Mesothelial cell of epicardium (in vitro differentiated cells): ENCODE data around the gene CCM2L. TPM values are rescaled to one million over a fixed set of nuclear protein-coding genes. Genes with fewer than 3 reads are reported as not detected.

Experiments
- DNase-seq, 2 experiments: peaks; one replicate each; pipeline ENCODE4 v3.0.0; 2021; ENCODE audit warnings: low spot score in 2 of 2; ENCODE audit not compliant: unreplicated experiment in 2 of 2
- H3K27ac Mint-ChIP-seq: 2 replicates; pipeline ENCODE4 v1.8.0; 2021; ENCODE audit warnings: mixed read lengths
- H3K27me3 Mint-ChIP-seq: 2 replicates; pipeline ENCODE4 v1.8.0; 2021; ENCODE audit warnings: low read depth, mixed read lengths
- H3K36me3 Mint-ChIP-seq: 2 replicates; pipeline ENCODE4 v1.8.0; 2021; ENCODE audit warnings: mixed read lengths
- H3K4me1 Mint-ChIP-seq: 2 replicates; pipeline ENCODE4 v1.8.0; 2021; ENCODE audit warnings: mixed read lengths
- H3K4me3 Mint-ChIP-seq: 2 replicates; pipeline ENCODE4 v1.8.0; 2021; ENCODE audit warnings: mild to moderate bottlenecking, moderate library complexity, mixed read lengths
- H3K9me3 Mint-ChIP-seq: 2 replicates; pipeline ENCODE4 v1.8.0; 2021; ENCODE audit warnings: mixed read lengths
- total RNA-seq: library from RNA; stranded (reverse); gene quantifications from 3 replicates; pipeline ENCODE4 v1.2.1, GENCODE V29; 2021
- TF ChIP-seq, protein P1 (sequence below): fragments of 200-600 bp; sonication (generic); IDR thresholded peaks from one replicate; pipeline ENCODE4 v1.5.0; 2021; ENCODE audit warnings: antibody characterized with exemption; ENCODE audit not compliant: unreplicated experiment

The CCM2L gene
- total RNA-seq, 1 donor from 2014 or later: 0.16 TPM

DNA sequence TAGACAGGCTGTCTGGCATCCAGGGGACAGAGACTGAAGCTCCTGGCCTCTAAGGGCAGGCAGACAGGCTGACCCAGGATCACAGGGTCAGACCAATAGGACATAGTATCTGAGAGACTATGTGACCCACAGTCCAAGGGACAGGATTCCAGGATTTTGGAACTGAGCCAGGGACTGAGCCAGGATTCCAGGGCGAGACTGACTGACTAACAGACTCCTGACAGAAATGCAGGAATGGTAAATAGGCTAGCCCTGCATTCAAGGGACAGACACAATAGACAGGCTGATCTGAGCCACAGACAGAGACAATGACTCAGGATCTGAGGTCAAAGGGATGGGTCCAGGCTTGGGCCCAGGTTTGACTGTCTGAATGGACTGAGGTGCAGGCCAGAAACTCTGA lies 22.5 kb upstream of the CCM2L start:
- Mint-ChIP-seq H3K4me1 (no peaks in the 10 kb centered on the region), H3K9me3 (no peaks in the 10 kb centered on the region), H3K27ac (no peak overlapping the region), H3K4me3 (no peak overlapping the region), H3K27me3 (peaks cover 20% of the 10 kb centered on the region), H3K36me3 (no peaks in the 10 kb centered on the region)
- TF ChIP-seq, protein P1, sequence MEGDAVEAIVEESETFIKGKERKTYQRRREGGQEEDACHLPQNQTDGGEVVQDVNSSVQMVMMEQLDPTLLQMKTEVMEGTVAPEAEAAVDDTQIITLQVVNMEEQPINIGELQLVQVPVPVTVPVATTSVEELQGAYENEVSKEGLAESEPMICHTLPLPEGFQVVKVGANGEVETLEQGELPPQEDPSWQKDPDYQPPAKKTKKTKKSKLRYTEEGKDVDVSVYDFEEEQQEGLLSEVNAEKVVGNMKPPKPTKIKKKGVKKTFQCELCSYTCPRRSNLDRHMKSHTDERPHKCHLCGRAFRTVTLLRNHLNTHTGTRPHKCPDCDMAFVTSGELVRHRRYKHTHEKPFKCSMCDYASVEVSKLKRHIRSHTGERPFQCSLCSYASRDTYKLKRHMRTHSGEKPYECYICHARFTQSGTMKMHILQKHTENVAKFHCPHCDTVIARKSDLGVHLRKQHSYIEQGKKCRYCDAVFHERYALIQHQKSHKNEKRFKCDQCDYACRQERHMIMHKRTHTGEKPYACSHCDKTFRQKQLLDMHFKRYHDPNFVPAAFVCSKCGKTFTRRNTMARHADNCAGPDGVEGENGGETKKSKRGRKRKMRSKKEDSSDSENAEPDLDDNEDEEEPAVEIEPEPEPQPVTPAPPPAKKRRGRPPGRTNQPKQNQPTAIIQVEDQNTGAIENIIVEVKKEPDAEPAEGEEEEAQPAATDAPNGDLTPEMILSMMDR: no peak
- DNase-seq: no peak

DNA sequence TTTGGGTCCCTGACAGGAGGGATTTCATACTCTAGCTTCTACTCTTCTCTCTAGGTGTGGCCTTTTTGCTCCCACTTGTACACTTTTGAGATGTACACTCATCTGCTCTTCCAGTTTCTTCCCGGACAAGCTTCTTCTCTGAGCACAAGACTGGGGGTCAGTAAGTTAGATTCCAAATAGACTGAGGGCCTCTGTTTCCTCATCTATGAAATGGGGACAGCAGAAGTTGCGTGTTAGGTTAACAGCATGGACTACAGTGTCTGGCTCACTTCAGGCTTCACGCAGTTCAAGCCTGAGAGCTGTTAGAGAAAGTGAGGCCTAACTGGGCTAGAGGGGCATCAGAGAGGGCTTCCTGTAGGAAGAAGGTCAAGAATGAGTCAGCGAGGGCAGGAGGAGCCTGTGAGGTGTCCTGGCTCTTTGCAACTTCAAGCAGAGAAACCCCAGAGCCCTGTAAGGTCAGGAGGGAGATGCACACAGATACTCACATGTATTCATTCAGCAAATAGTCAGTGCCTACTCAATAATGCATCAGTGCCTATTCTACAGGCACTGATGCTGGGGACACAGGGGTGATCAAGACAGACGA lies 21.7 kb upstream of the CCM2L start:
- Mint-ChIP-seq H3K9me3 (no peaks in the 10 kb centered on the region), H3K4me1 (no peaks in the 10 kb centered on the region), H3K27ac (no peak overlapping the region), H3K27me3 (peaks cover 23% of the 10 kb centered on the region), H3K36me3 (no peaks in the 10 kb centered on the region), H3K4me3 (no peak overlapping the region)
- TF ChIP-seq, protein P1: no peak
- no peak for DNase-seq

DNA sequence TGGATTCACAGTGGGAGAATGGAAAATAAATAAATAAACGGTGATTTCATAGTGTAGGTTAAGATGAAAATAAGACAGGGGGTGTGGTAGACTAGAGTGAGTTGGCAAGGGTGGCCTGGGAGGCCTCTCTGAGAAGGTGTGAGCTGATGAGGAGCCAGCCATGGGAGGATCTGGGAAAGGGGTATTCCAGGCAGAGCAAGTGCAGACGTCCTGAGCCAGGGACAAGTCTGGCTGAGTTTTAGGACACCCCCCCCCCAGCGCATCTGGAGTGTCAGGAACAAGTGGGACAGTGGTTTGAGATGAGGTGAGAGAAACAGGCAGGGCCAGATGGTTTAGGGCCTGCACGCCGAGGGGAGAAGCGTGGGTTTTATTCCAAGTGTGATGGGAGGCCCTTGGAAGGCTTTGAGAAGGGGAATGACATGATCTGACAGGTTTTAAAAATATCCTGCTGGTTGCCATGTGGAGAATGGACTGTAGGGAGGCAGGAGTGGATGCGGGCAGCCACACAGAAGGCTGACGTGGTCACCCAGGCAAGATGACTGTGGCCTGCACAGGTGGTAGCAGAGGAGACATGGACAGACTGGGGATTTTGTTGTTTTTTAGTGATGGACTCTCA lies 21.1 kb upstream of the CCM2L start:
- DNase-seq: no peak
- Mint-ChIP-seq H3K4me1 (no peaks in the 10 kb centered on the region), H3K36me3 (no peaks in the 10 kb centered on the region), H3K27me3 (peaks cover 29% of the 10 kb centered on the region), H3K4me3 (no peak overlapping the region), H3K27ac (no peak overlapping the region), H3K9me3 (no peaks in the 10 kb centered on the region)
- TF ChIP-seq, protein P1: no peak

DNA sequence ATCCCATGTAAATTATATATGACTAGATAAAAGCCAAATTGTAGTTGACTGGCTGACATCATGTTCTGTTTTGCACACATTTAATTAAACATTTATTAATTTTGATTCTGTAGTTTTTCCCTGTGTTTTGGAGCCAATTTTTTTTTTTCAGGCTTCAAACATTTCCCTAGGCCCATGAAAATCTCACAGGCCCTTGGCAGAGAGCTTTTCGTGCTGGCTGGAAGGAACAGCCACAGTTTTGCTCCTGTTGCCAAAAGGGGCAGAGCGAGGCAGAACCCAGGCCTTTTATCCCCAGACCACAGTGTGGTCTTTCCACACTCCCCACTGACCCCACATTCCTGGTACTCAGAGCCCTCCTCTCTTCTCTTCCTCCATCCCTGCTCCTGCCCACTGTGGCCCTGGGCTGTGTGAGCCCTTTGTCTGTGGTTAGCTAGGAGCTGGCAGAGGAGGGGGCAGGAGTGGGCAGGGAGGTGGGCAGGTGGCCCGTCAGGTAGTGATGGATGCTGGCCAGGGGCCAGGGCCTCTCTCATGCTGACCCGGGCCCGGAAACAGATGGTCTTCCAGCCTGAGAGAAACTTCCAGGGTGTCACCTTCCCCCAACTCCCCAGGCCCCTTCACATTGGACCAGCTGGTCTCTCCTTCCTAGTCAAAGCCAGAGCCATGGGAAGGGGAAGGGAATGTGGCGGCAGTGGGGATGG lies 19.4 kb upstream of the CCM2L start:
- Mint-ChIP-seq H3K9me3 (no peaks in the 10 kb centered on the region), H3K27ac (no peak overlapping the region), H3K4me3 (no peak overlapping the region), H3K36me3 (no peaks in the 10 kb centered on the region), H3K4me1 (no peaks in the 10 kb centered on the region), H3K27me3 (peaks cover 46% of the 10 kb centered on the region)
- DNase-seq: no peak
- TF ChIP-seq, protein P1: no peak

DNA sequence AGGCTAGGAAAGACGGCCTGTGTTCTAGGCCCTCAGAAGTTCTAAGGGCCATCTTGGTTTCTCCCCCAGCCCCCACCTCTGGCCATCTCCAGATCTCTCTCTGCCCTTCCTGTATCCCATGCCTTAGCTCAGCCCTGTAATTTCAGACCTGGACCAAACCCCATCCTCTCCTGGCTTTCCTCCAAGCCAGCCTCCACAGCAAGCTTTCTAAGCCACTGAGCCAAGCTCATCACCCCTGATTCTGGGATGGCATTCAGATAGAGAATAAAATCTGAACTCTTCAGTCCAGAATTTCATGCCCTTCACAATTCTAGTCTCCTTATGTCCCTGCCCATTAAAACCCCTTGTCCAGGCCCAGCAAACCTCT lies 18.9 kb upstream of the CCM2L start:
- TF ChIP-seq, protein P1: no peak
- no peaks in the 10 kb centered on the region for H3K36me3 Mint-ChIP-seq
- H3K4me1 Mint-ChIP-seq: no peaks in the 10 kb centered on the region
- no peak overlapping the region for H3K4me3 Mint-ChIP-seq
- no peaks in the 10 kb centered on the region for H3K9me3 Mint-ChIP-seq
- no peak for DNase-seq
- H3K27me3 Mint-ChIP-seq: peaks cover 51% of the 10 kb centered on the region
- H3K27ac Mint-ChIP-seq: no peak overlapping the region
